GM12864 (cell line): Measurements from ENCODE around the gene HACD4.
"Not testable (repeated sequence)": the region's sequence is repeated elsewhere in the genome, so short reads cannot be mapped to it uniquely, and the experiment has no call there.

ENCODE experiments used
- DNase-seq: peaks from one replicate; pipeline ENCODE4 v3.0.0-alpha.2; 2011; ENCODE audit warnings: low read depth
- H3K4me3 ChIP-seq: 2 replicates; pipeline ENCODE4 v1.5.1; 2011; ENCODE audit warnings: mild to moderate bottlenecking, low read depth, low read length, control low read depth
- CTCF ChIP-seq: IDR thresholded peaks from 2 replicates; pipeline ENCODE4 v1.5.1; 2011; ENCODE audit warnings: low read depth, mild to moderate bottlenecking, moderate library complexity, low read length, control low read depth, inconsistent platforms; ENCODE audit errors: missing control alignments

Gene HACD4

GRCh38 chr9:20987521-20987920 is 43.9 kb downstream of the HACD4 start:
- DNase-seq, result no peak
- TF ChIP-seq CTCF, result no peak
- H3K4me3 ChIP-seq, result no peak overlapping the region

- no peak for TF ChIP-seq CTCF
- no peak for DNase-seq
- no peak overlapping the region for H3K4me3 ChIP-seq
Measured at GRCh38 chr9:20985851-20986600, 45.4 kb downstream of the HACD4 start.

GRCh38 chr9:20984506-20984905 is 46.9 kb downstream of the HACD4 start:
- no peak for DNase-seq
- no peak for TF ChIP-seq CTCF
- no peak overlapping the region for H3K4me3 ChIP-seq

GRCh38 chr9:20981486-20981885 is 50.0 kb downstream of the HACD4 start:
- no peak overlapping the region for H3K4me3 ChIP-seq
- DNase-seq, result no peak

GRCh38 chr9:20980832-20981455 is 50.5 kb downstream of the HACD4 start:
- peak; percentile 37 for DNase-seq
- no peak overlapping the region for H3K4me3 ChIP-seq
- TF ChIP-seq CTCF, result no peak

More at GRCh38 chr9:20981486-20981885, 50.0 kb downstream of the HACD4 start:
- TF ChIP-seq CTCF, result no peak

GRCh38 chr9:20978249-20978648 is 53.2 kb downstream of the HACD4 start:
- DNase-seq, result no peak
- no peak overlapping the region for H3K4me3 ChIP-seq
- TF ChIP-seq CTCF, result no peak

- DNase-seq, H3K4me3 ChIP-seq: not testable (repeated sequence)
Measured at GRCh38 chr9:20974191-20974938, 57.1 kb downstream of the HACD4 start.

GRCh38 chr9:20973246-20973947 is 58.0 kb downstream of the HACD4 start:
- H3K4me3 ChIP-seq, DNase-seq: not testable (repeated sequence)
